ENCODE measurements around the gene DGLUCY.

The DGLUCY gene

GRCh38 chr14:91273273-91273884 is 159.5 kb downstream of the DGLUCY start:
- in situ Hi-C loops (cut with MboI; ENCODE audit: low sequenced_read_pairs), result no loop called here

GRCh38 chr14:91273885-91274273 is 160.0 kb downstream of the DGLUCY start:
- in situ Hi-C loops (cut with MboI; ENCODE audit: low sequenced_read_pairs), result no loop called here

GRCh38 chr14:91274796-91275195 is 160.9 kb downstream of the DGLUCY start:
- in situ Hi-C loops (cut with MboI; ENCODE audit: low sequenced_read_pairs), result loop anchor here (25.0 kb wide), 1 partner anchor 362 kb away; no protein-coding TSS in a partner anchor
